NCI-H1930 (cell line): ENCODE measurements around the gene CAPN8.

Source experiments
- DNase-seq, 2 experiments: peaks; one replicate each; lab custom pipeline; 2025; lab: John Stamatoyannopoulos, UW

The CAPN8 gene

DNA sequence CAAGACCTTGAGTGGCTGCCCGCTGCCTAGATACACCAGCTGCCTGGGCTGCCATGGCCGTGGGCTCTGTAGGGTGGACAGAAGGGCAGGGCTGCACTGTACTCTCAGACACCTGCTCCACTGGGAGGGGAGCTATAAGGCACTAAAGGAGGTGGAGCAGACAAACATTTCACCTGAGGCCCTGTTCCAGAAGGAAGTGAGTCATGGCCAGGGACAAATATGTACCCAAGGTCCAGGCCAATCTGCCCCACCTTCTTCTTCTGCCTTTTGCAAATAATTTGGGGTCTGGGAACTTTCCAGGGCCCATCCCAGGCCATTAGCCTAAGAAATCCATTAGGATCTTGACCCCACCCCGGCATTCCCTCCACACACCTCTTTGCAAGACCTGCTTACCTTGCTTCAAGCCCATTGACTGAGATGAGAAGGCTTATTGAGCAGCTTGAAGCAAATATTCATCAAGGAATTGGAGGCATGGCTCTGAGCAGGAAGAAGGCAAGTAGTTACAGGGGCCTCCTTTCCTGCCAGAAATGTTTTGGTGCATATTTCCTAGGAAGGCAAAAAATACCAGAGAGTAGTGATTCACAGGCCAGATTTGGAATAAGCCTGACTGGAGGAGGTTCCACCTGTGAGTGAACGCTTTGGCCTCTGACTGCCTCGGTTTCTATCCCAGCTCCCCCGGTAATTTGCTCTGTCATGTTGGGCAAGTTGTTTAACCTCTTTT, at the start of gene CAPN8:
TSS of gene CAPN8 (minus strand) at position 110 of the 721 bp plus-strand sequence. CDS start at position 55, 55 bp downstream.
- DNase-seq: no peak

DNA sequence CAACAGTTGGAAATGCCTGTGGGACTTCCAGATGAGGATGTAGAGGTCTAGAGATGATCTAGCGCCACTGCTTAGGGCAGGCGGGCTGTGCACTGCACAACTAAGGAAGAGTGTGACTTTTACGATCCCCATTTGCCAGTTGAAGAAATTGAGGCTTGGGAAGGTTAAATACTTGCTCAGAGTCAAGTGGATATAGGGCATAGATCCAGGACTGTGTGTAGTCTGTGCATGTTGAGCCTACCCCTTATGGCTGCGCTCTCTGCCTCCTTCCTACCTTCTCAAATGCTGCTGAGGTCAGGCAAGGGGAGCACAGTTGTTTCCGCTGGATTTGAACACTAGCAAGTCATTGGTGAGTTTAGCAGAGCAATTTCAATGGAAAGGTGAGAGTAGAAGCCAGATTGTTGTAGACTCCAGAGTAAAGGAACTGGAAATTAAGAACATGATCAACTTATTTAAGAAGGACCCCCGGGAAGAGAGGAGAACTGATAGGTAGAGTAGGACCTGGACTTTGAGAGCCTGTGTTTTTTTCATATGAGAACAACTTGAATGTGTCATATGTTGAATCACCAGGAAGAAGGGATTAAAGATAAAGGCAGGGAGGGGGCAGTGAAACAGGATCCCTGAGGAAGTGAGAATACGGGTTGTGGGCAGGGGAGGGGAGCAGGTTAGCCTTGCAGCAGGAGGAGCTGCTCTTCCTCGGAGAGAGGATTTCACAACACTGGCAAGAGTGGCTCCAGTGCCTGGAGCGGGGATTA, 49.5 kb upstream of the CAPN8 start:
- DNase-seq: no peak

- no peak for DNase-seq
These were observed 48.9 kb upstream of the CAPN8 start for GRCh38 chr1:223714421-223714724.

DNA sequence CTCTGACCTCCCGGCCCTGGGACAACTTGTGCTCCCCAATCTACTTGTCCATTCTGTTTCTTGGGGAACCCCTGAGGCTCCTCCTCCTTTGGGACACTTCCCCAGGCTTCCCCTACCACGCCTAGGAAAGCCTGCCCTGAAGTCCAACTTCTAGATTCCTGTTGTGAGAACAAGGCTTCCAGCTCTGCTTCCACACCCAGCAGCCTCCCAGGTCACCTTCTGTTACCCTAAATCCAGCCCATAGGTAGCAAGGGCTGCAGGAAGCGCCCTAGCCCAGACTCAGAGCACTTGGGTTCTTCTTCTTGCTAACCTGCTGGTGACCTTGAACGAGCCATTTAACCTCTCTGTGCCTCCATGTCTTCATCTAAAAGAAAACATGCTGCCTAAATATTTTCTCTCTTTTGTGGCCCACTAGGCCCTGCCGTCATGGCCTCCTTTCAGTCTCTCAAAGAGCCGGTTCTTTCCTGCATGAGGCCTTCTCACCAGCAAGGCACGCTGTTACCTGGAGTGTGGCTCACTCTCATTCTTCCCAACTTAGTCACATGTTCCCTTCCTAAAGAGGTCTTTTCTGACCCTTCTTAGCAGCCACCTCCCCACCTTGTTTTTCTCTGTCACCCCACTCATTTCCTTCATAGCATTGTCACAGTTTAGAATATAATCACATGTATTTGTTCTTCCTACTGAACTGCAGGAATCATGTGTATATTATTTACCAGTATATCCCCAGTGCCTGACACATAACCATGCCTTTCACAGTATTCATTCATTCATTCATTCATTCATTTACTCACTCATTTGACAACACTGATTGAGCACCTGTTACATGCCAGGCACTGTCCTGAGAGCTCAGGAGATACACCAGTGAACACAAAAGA, 48.3 kb upstream of the CAPN8 start:
- DNase-seq: no peak

DNA sequence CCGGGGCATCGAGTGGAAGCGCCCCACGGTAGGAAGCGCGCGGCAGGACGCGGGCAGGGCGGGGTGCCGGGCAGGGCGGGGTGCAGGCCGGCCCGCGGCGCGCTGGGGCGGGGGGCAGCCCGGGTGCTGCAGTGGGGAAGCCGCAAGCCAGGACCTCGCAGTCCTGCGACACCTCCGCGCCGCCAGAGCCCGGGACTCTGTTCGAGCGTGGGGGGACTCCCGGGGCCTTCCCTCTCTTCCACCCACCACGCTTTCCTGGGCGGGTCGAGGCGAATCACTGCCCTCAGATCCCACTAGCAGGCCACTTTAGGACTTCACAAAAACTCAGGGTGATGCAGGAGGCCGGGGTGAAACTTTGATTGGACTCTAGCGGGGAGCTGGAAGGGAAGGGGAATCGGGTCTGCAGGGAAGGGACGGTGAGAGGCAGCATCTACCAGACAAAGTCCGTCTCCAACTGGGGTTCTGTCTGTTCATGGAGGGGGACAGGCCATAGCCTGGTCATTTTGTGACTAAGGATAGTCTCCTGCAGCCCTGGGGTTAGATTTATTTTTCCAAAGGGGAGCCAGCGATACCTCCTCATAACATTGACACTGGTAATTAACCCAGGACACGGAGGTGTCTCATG, 47.5 kb upstream of the CAPN8 start:
- no peak for DNase-seq

- peak in 1 of 2 experiments; percentile 38 for DNase-seq
These were observed 46.8 kb upstream of the CAPN8 start, which contains the start of gene CAPN2 for GRCh38 chr1:223712194-223712849. TSS of gene CAPN2 (plus strand) at chr1:223712539. CDS start at chr1:223712641, 102 bp downstream.

DNA sequence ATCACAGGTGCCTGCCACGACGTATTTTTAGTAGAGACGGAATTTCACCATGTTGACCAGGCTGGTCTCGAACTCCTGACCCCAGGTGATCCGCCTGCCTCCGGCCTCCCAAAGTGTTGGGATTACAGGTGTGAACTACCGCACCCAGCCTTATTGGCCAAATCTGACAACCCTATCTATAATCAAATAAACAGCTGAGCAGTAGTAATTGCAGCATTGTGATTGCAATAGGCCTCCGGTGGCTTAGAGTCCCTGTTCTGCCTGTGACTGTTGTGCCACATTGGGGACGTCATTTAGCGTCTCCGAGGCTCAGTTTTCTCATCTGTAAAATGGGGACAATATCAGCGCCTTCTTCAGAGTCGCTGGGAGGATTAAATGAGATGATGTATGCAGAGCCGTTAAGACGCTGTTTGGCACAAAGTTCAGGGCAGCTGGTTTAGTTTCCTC, 46.3 kb upstream of the CAPN8 start:
- no peak for DNase-seq

DNA sequence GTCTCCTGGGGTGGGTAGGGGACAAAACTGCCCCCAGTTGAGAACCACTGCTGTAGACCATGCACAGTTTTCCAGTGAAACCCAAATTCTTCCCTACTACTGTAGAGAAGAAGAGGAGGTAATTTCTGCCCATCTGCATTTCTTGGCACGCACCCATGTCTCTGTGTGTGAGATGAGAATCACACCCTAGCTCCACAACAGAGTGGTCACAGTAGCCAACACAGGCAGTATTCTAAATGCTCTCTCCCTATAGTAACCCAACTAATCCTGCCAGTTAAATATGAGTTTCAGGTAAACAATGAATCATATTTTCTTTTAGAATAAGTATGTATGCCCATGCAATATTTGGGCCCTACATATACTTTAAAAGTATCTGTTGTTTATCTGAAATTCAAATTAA, 45.7 kb upstream of the CAPN8 start:
- no peak for DNase-seq

GRCh38 chr1:223710179-223711133, 45.0 kb upstream of the CAPN8 start:
- no peak for DNase-seq

GRCh38 chr1:223709598-223709997, 44.1 kb upstream of the CAPN8 start:
- no peak for DNase-seq

GRCh38 chr1:223708651-223709268, 43.3 kb upstream of the CAPN8 start:
- DNase-seq: no peak

DNA sequence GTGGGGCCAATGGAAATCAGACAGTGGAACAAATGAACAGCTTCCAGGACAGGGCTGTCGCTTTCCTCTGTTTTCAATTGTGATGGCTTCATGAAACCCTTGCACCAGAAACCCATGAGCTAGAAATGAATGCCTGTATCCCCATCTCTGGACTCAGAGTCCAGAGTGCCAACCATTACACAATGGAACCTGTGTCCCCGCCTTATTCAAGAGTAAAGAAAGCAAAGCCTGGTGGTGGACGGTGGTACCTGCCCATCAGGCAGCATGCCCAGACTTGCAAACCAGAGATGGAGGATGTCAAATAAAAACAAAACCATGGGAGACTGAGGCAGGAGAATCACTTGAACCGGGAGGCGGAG, 42.5 kb upstream of the CAPN8 start:
- DNase-seq: no peak

DNA sequence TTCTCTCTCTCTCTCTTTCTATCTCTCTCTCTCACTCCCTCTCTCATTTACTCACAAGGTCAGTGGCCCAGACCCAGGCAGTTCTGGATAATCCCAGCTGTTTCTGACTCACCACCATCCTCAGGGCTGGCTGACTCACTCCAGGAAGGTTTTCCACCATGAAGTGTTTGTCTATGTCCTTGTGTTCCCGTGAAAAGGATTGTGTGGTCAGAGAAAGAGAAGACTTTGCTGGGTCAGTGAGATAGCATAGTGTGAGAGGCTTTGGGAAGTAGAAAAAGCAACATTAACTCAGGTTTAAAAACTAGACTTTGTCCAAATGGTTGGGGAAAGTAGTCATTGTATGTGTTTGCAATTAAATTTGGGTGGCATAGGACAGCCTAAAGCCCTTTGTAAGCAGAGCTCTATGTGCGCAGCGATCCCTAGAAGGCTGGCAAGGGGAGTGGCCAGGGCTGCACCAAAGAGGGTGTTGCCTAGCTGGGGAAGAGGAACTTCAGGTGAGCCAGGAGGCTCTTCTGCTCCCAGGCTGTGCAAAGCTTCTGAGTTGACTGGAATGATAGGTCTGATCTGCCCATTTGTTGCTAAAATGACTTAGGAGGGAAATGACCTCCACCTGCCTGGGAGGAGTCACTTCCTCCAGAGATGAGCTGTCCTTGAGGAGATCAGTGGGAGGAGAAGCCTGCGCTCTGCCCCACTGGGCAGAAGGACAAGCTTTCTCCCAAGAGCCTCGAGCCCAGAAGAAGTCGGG, 41.9 kb upstream of the CAPN8 start:
- DNase-seq: no peak

GRCh38 chr1:223706077-223706973, 40.8 kb upstream of the CAPN8 start:
- DNase-seq: peak in 1 of 2 experiments; percentile 14

GRCh38 chr1:223704921-223705878, 39.7 kb upstream of the CAPN8 start:
- no peak for DNase-seq

DNA sequence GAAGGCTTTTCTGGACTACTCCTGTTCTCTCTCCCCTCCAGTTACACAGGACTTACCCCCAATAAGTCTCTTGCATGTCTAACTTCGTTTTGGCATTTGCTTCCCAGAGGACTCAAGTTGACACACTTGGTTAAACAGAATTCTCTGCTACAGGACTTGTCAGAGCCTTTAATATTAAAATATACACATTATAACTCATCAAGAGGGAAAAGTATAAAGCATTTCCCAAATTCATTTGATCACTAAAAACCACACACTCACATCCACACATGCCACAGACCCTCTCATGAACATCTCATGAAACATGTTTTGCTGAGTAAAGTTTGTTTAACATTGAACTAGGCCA, 38.1 kb upstream of the CAPN8 start:
- no peak for DNase-seq
